Loucy (cell line): Measurements from ENCODE around the gene CHN1.

Source experiments
- H2AFZ ChIP-seq: fragments of 200-600 bp; sonication (generic); 2 replicates; pipeline ENCODE4 v1.6.0; 2016; ENCODE audit warnings: antibody characterized with exemption, mild to moderate bottlenecking, low read length, moderate library complexity
- H3F3A ChIP-seq: fragments of 200-600 bp; 2 replicates; pipeline ENCODE4 v1.6.0; 2016; ENCODE audit warnings: antibody characterized with exemption, low read depth, mild to moderate bottlenecking
- H3K27me3 ChIP-seq: fragments of 200-600 bp; sonication (generic); 2 replicates; pipeline ENCODE4 v1.6.1; 2014; ENCODE audit warnings: low read length, mild to moderate bottlenecking; ENCODE audit not compliant: insufficient read depth, poor library complexity, severe bottlenecking
- H3K36me3 ChIP-seq: fragments of 200-600 bp; sonication (generic); 2 replicates; pipeline ENCODE4 v1.6.1; 2016; ENCODE audit warnings: low read length; ENCODE audit not compliant: insufficient read depth
- H3K4me1 ChIP-seq: fragments of 200-600 bp; sonication (generic); 2 replicates; pipeline ENCODE4 v1.5.1; 2014; ENCODE audit warnings: low read length, mild to moderate bottlenecking; ENCODE audit not compliant: insufficient read depth, poor library complexity, severe bottlenecking
- H3K4me2 ChIP-seq: fragments of 200-600 bp; sonication (generic); 2 replicates; pipeline ENCODE4 v1.6.0; 2014; ENCODE audit warnings: antibody characterized with exemption, low read length, low read depth, mild to moderate bottlenecking; ENCODE audit not compliant: poor library complexity, severe bottlenecking
- H3K4me3 ChIP-seq: fragments of 200-600 bp; sonication (generic); 2 replicates; pipeline ENCODE4 v1.5.1; 2014; ENCODE audit warnings: low read length, mild to moderate bottlenecking, mixed read lengths; ENCODE audit not compliant: poor library complexity, severe bottlenecking
- H3K79me2 ChIP-seq: fragments of 200-600 bp; sonication (generic); 2 replicates; pipeline ENCODE4 v1.6.1; 2014; ENCODE audit warnings: low read length; ENCODE audit not compliant: insufficient read depth
- H3K9ac ChIP-seq: fragments of 200-600 bp; sonication (generic); 2 replicates; pipeline ENCODE4 v1.6.0; 2014; ENCODE audit warnings: mild to moderate bottlenecking, low read depth, low read length, moderate library complexity; ENCODE audit not compliant: poor library complexity, severe bottlenecking
- H3K9me2 ChIP-seq: fragments of 200-600 bp; sonication (generic); replicated peaks from 2 replicates; pipeline ENCODE4 v1.6.1; 2016; ENCODE audit warnings: low read depth, low read length, mixed read lengths
- H3K9me3 ChIP-seq: fragments of 200-600 bp; sonication (generic); 2 replicates; pipeline ENCODE4 v1.6.1; 2014; ENCODE audit warnings: mild to moderate bottlenecking, antibody characterized with exemption, low read length, low read depth; ENCODE audit not compliant: insufficient read depth
- H4K20me1 ChIP-seq: fragments of 200-600 bp; sonication (generic); 2 replicates; pipeline ENCODE4 v1.6.0; 2014; ENCODE audit warnings: antibody characterized with exemption, low read length, mild to moderate bottlenecking; ENCODE audit not compliant: insufficient read depth, poor library complexity, severe bottlenecking
- EZH2phosphoT487 ChIP-seq: fragments of 200-600 bp; IDR thresholded peaks from 2 replicates; pipeline ENCODE4 v1.6.1; 2018; ENCODE audit warnings: antibody characterized with exemption, mild to moderate bottlenecking, moderate library complexity, borderline replicate concordance
- TF ChIP-seq, protein P1 (sequence below): fragments of 200-600 bp; sonication (generic); conservative IDR thresholded peaks from 2 replicates; pipeline ENCODE4 v1.5.1; 2014; ENCODE audit warnings: mild to moderate bottlenecking, antibody characterized with exemption, low read length

Gene CHN1

DNA sequence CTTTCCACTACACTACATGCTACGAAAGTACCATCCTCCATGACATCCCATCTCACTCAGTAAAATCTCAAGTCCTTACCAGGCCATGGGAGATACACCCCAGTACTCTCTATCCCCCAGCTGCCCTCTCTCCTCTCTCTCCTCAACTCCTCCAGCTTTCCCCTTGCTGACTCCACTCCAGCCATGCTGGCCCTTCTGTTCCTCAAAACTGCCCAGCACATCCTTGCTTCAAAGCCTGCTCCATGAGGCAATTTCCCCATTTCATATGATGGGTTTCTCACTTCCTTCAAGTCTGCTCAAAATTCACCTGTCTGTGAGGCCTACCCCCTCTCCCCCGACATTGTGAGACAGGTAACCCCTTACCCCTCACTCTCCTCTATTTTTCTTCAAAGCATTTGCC lies 8.6 kb downstream of the CHN1 start:
- H3K9me3 ChIP-seq: no peaks in the 10 kb centered on the region
- H4K20me1 ChIP-seq: no peaks in the 10 kb centered on the region
- H3K36me3 ChIP-seq: no peaks in the 10 kb centered on the region
- H3K4me2 ChIP-seq: no peak overlapping the region
- no peaks in the 10 kb centered on the region for H3K79me2 ChIP-seq
- no peak for TF ChIP-seq EZH2phosphoT487
- TF ChIP-seq, protein P1, sequence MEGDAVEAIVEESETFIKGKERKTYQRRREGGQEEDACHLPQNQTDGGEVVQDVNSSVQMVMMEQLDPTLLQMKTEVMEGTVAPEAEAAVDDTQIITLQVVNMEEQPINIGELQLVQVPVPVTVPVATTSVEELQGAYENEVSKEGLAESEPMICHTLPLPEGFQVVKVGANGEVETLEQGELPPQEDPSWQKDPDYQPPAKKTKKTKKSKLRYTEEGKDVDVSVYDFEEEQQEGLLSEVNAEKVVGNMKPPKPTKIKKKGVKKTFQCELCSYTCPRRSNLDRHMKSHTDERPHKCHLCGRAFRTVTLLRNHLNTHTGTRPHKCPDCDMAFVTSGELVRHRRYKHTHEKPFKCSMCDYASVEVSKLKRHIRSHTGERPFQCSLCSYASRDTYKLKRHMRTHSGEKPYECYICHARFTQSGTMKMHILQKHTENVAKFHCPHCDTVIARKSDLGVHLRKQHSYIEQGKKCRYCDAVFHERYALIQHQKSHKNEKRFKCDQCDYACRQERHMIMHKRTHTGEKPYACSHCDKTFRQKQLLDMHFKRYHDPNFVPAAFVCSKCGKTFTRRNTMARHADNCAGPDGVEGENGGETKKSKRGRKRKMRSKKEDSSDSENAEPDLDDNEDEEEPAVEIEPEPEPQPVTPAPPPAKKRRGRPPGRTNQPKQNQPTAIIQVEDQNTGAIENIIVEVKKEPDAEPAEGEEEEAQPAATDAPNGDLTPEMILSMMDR: no peak
- H3K9me2 ChIP-seq: no peaks in the 10 kb centered on the region
- no peaks in the 10 kb centered on the region for H3K4me1 ChIP-seq
- no peak overlapping the region for H2AFZ ChIP-seq
- no peak overlapping the region for H3K4me3 ChIP-seq
- no peaks in the 10 kb centered on the region for H3K27me3 ChIP-seq
- H3K9ac ChIP-seq: no peak overlapping the region
- no peaks in the 10 kb centered on the region for H3F3A ChIP-seq

DNA sequence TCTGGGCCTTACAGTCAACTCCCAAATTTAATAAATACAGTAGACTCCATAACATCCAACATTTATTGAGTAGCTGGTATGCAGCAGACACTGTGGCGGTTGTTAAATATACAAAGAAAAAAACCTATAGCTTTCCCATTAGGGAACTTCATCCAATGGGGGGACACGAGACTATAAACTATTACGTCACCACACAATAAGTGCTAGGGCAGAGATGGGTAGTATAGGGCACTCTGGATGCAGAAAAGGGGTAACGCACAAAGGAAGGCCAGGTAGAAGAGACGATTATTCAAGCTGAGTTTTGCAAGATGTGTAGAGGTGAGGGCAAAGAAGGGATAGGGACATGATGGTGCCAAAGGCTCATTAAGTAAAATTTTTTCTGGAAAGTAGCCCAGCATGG lies 10.8 kb downstream of the CHN1 start:
- Histone ChIP-seq H4K20me1 (no peaks in the 10 kb centered on the region), H3K36me3 (no peaks in the 10 kb centered on the region), H3K27me3 (no peaks in the 10 kb centered on the region), H3K4me2 (no peak overlapping the region), H3K4me1 (no peaks in the 10 kb centered on the region), H2AFZ (no peak overlapping the region), H3K9me3 (no peaks in the 10 kb centered on the region), H3K4me3 (no peak overlapping the region), H3K79me2 (no peaks in the 10 kb centered on the region), H3K9ac (no peak overlapping the region), H3K9me2 (no peaks in the 10 kb centered on the region), H3F3A (no peaks in the 10 kb centered on the region)
- TF ChIP-seq EZH2phosphoT487: no peak
- TF ChIP-seq, protein P1: no peak

DNA sequence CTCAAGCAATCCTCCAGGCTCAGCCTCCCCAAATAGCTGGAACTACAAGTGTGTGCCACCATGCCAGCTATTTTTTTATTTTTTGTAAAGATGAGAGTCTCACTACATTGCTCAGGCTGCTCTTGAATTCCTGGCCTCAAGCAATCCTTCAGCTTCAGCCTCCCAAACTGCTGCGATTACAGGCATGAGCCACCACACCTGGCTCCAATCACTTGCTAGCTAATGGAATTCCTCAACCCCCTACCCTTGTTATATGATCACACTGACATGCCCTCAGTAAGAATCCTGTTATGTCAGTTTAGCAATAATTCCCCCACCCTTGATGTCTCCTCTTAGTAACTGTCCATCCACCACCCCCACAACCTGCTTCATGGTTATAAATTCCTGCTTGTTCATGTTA lies 12.3 kb downstream of the CHN1 start:
- H3K9ac ChIP-seq: no peak overlapping the region

More for the DNA sequence above, 12.3 kb downstream of the CHN1 start:
- no peak overlapping the region for H2AFZ ChIP-seq
- H3K79me2 ChIP-seq: no peaks in the 10 kb centered on the region
- H3K4me2 ChIP-seq: no peak overlapping the region
- no peaks in the 10 kb centered on the region for H3K9me3 ChIP-seq
- no peaks in the 10 kb centered on the region for H3K9me2 ChIP-seq
- H3K36me3 ChIP-seq: no peaks in the 10 kb centered on the region
- H3F3A ChIP-seq: no peaks in the 10 kb centered on the region
- TF ChIP-seq EZH2phosphoT487: no peak
- TF ChIP-seq, protein P1: no peak
- no peaks in the 10 kb centered on the region for H4K20me1 ChIP-seq
- no peaks in the 10 kb centered on the region for H3K4me1 ChIP-seq
- no peak overlapping the region for H3K4me3 ChIP-seq
- no peaks in the 10 kb centered on the region for H3K27me3 ChIP-seq
